ENCODE results near the gene GABRA4.

The GABRA4 gene

GRCh38 chr4:46950826-46951225 lies 42.6 kb downstream of the GABRA4 start:
- no peak overlapping the region for H3K4me3 ChIP-seq (replicated peaks; ENCODE audit: low read depth, low read length)
- no peak for DNase-seq (ENCODE audit: low read depth)
- no peak for TF ChIP-seq CTCF (IDR thresholded peaks at IDR 0.05; ENCODE audit: low read length, missing control alignments)

- no peak overlapping the region for H3K4me3 ChIP-seq (replicated peaks; ENCODE audit: low read depth, low read length)
- no peak for TF ChIP-seq CTCF (IDR thresholded peaks at IDR 0.05; ENCODE audit: low read length, missing control alignments)
- no peak for DNase-seq (ENCODE audit: low read depth)
Observed at GRCh38 chr4:46949822-46950221, 43.6 kb downstream of the GABRA4 start.

- H3K4me3 ChIP-seq (replicated peaks; ENCODE audit: low read depth, low read length): no peak overlapping the region
- TF ChIP-seq CTCF (IDR thresholded peaks at IDR 0.05; ENCODE audit: low read length, missing control alignments): no peak
- no peak for DNase-seq (ENCODE audit: low read depth)
Observed at GRCh38 chr4:46947541-46947940, 45.8 kb downstream of the GABRA4 start.

GRCh38 chr4:46946919-46947536 lies 46.4 kb downstream of the GABRA4 start:
- DNase-seq (ENCODE audit: low read depth): peak; percentile 66
- no peak overlapping the region for H3K4me3 ChIP-seq (replicated peaks; ENCODE audit: low read depth, low read length)
- TF ChIP-seq CTCF (IDR thresholded peaks at IDR 0.05; ENCODE audit: low read length, missing control alignments): no peak

GRCh38 chr4:46945062-46945461 lies 48.3 kb downstream of the GABRA4 start:
- DNase-seq (ENCODE audit: low read depth): no peak
- no peak overlapping the region for H3K4me3 ChIP-seq (replicated peaks; ENCODE audit: low read depth, low read length)
- TF ChIP-seq CTCF (IDR thresholded peaks at IDR 0.05; ENCODE audit: low read length, missing control alignments): no peak

- no peak overlapping the region for H3K4me3 ChIP-seq (replicated peaks; ENCODE audit: low read depth, low read length)
- no peak for TF ChIP-seq CTCF (IDR thresholded peaks at IDR 0.05; ENCODE audit: low read length, missing control alignments)
- DNase-seq (ENCODE audit: low read depth): no peak
Observed at GRCh38 chr4:46944345-46944744, 49.0 kb downstream of the GABRA4 start.

GRCh38 chr4:46937493-46937892 lies 55.9 kb downstream of the GABRA4 start:
- DNase-seq (ENCODE audit: low read depth): peak; percentile 18
- H3K4me3 ChIP-seq (replicated peaks; ENCODE audit: low read depth, low read length): no peak overlapping the region
- TF ChIP-seq CTCF (IDR thresholded peaks at IDR 0.05; ENCODE audit: low read length, missing control alignments): peak; percentile 32

Measured in fibroblast of pulmonary artery (primary cell).